NCI-H2107 (cell line): ENCODE measurements around the gene SRM.
"Not testable (repeated sequence)": the region's sequence is repeated elsewhere in the genome, so short reads cannot be mapped to it uniquely, and the experiment has no call there.

Experiments used
- DNase-seq: peaks from one replicate; lab custom pipeline; 2025; lab: John Stamatoyannopoulos, UW

The SRM gene

GRCh38 chr1:11044849-11045427, 14.9 kb downstream of the SRM start:
- DNase-seq: no peak

GRCh38 chr1:11044086-11044848, 15.6 kb downstream of the SRM start:
- DNase-seq: no peak

GRCh38 chr1:11042995-11043874, 16.6 kb downstream of the SRM start:
- no peak for DNase-seq

GRCh38 chr1:11042065-11042464, 17.8 kb downstream of the SRM start:
- no peak for DNase-seq

GRCh38 chr1:11041048-11041447, 18.8 kb downstream of the SRM start:
- DNase-seq: no peak

GRCh38 chr1:11040105-11040429, 19.8 kb downstream of the SRM start:
- DNase-seq: not testable (repeated sequence)

- no peak for DNase-seq
These were observed 20.3 kb downstream of the SRM start for GRCh38 chr1:11039351-11040104.

- peak; percentile 80 for DNase-seq
These were observed 22.1 kb downstream of the SRM start for GRCh38 chr1:11037740-11038182.

- not testable (repeated sequence) for DNase-seq
These were observed 22.6 kb downstream of the SRM start for GRCh38 chr1:11037019-11037739.

- no peak for DNase-seq
These were observed 28.1 kb downstream of the SRM start for GRCh38 chr1:11031624-11032262.

GRCh38 chr1:11030865-11031264, 29.0 kb downstream of the SRM start:
- no peak for DNase-seq

- no peak for DNase-seq
These were observed 31.8 kb downstream of the SRM start for GRCh38 chr1:11028018-11028417.

GRCh38 chr1:11027316-11027715, 32.5 kb downstream of the SRM start:
- no peak for DNase-seq

- no peak for DNase-seq
These were observed 32.9 kb downstream of the SRM start for GRCh38 chr1:11026903-11027302.

- no peak for DNase-seq
These were observed 33.8 kb downstream of the SRM start for GRCh38 chr1:11026052-11026451.

GRCh38 chr1:11025618-11026017, 34.2 kb downstream of the SRM start:
- DNase-seq: no peak

- no peak for DNase-seq
These were observed 35.0 kb downstream of the SRM start for GRCh38 chr1:11024874-11025203.

- no peak for DNase-seq
These were observed 35.5 kb downstream of the SRM start for GRCh38 chr1:11024154-11024873.

GRCh38 chr1:11023201-11023600, 36.6 kb downstream of the SRM start:
- no peak for DNase-seq

- DNase-seq: no peak
These were observed 39.8 kb downstream of the SRM start for GRCh38 chr1:11019971-11020370.
